Mucosa of descending colon (tissue), 3 donors: Measurements from ENCODE around the gene RAB27A. TPM values are rescaled to one million over a fixed set of nuclear protein-coding genes. Genes with fewer than 3 reads are reported as not detected.
A peak's percentile ranks its signal among the peaks of the same experiment; 100 is the strongest.

Experiments used
- ATAC-seq: fragments of 200-7000 bp; cut with Tn5 transposase; one replicate; pipeline ENCODE4 v1.9.1; 2020; ENCODE audit warnings: mild to moderate bottlenecking, moderate library complexity
- DNase-seq, 3 donors: peaks; one replicate each; pipeline ENCODE4 v3.0.0-alpha.2; 2020
- H3K36me3 ChIP-seq: fragments of 200-600 bp; one replicate; pipeline ENCODE4 v1.8.0; 2021; ENCODE audit warnings: low read depth, mild to moderate bottlenecking
- H3K4me1 ChIP-seq: fragments of 200-600 bp; one replicate; pipeline ENCODE4 v1.8.0; 2021; ENCODE audit warnings: low read depth, mild to moderate bottlenecking
- H3K4me3 ChIP-seq: fragments of 200-600 bp; one replicate; pipeline ENCODE4 v1.8.0; 2021; ENCODE audit warnings: mild to moderate bottlenecking
- H3K9me3 ChIP-seq: fragments of 200-600 bp; one replicate; pipeline ENCODE4 v1.8.0; 2021; ENCODE audit warnings: mild to moderate bottlenecking
- intact Hi-C, 2 donors: fragments of 100-400 bp; cut with DNase I in 1 of 2; cut with micrococcal nuclease in 1 of 2; formaldehyde crosslinking; loops; one replicate each; pipeline versions ENCODE4 v1.11.0 to v1.11.1; 2022; cut with DNase I, micrococcal nuclease
- total RNA-seq, 3 donors: library from RNA; stranded (reverse); fragmentation: NEBNext Ultra II Directional in 2 of 3; extraction: Animal tissue kit (Norgen Biotek cat#: 25700) in 2 of 3; gene quantifications; one replicate each; pipeline versions ENCODE4 v1.2.1 to v1.2.4, GENCODE V29; 2021 to 2023
- TF ChIP-seq, protein P1 (sequence below): fragments of 200-600 bp; IDR thresholded peaks from one replicate; pipeline ENCODE4 v1.8.0; 2022; ENCODE audit warnings: antibody characterized with exemption, mild to moderate bottlenecking
- donor health status: DM: no; HTN: no; CAD: no; lungs with moderate emphysema.
- donor health status: DM: no; HTN: no; CAD: no.
- donor health status: DM: no; HTN: yes; CAD: no.

The RAB27A gene
- total RNA-seq, 3 donors from 2014 or later = 39.0 to 59.8 (median 56.7) TPM

DNA sequence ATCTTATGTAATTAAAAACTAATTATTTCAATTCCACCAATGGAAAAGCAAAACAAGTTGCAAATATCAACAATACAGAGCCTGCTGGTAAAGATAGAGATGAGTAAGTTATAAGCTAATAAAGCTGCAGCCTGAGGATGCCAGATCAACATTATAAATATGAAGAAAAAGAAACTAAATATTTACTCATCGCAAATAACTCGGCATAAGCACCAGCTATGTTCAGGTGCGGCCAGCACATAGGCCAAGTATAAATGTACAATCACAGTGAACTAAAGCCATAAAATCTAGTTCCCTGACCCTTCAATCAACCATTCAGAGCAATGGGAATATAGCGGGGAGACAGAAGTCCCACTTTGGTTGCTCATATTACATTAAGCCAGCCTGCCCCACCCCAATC, 85.1 kb downstream of the RAB27A start:
- TF ChIP-seq, protein P1, sequence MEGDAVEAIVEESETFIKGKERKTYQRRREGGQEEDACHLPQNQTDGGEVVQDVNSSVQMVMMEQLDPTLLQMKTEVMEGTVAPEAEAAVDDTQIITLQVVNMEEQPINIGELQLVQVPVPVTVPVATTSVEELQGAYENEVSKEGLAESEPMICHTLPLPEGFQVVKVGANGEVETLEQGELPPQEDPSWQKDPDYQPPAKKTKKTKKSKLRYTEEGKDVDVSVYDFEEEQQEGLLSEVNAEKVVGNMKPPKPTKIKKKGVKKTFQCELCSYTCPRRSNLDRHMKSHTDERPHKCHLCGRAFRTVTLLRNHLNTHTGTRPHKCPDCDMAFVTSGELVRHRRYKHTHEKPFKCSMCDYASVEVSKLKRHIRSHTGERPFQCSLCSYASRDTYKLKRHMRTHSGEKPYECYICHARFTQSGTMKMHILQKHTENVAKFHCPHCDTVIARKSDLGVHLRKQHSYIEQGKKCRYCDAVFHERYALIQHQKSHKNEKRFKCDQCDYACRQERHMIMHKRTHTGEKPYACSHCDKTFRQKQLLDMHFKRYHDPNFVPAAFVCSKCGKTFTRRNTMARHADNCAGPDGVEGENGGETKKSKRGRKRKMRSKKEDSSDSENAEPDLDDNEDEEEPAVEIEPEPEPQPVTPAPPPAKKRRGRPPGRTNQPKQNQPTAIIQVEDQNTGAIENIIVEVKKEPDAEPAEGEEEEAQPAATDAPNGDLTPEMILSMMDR = no peak
- no peaks in the 10 kb centered on the region for H3K4me1 ChIP-seq
- intact Hi-C loops = no loop called here
- H3K9me3 ChIP-seq = no peaks in the 10 kb centered on the region
- DNase-seq (no peak), ATAC-seq (peak; percentile 18)
- no peak overlapping the region for H3K4me3 ChIP-seq
- no peaks in the 10 kb centered on the region for H3K36me3 ChIP-seq

DNA sequence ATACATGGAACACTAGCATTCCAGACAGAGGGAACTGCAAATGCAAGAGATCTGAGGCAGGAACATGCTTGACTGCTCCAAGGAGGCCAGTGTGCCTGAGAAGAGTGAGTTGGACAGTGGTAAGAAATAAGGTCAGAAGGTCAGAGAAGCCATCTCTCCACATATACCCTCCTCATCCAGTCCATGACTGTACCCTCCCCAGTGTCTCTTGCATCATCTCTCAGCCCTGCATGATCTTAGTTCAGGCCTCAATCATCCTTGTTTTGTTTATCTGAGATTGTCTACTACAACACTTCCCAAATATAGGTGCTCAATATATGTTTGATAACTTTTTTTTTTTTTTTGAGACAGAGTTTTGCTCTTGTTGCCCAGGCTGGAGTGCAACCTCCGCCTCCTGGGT, 87.4 kb downstream of the RAB27A start:
- Histone ChIP-seq H3K9me3 (no peaks in the 10 kb centered on the region), H3K4me3 (no peak overlapping the region), H3K4me1 (peaks cover 6% of the 10 kb centered on the region), H3K36me3 (no peaks in the 10 kb centered on the region)
- intact Hi-C loops = no loop called here
- DNase-seq (no peak), ATAC-seq (no peak)
- TF ChIP-seq, protein P1 = no peak

DNA sequence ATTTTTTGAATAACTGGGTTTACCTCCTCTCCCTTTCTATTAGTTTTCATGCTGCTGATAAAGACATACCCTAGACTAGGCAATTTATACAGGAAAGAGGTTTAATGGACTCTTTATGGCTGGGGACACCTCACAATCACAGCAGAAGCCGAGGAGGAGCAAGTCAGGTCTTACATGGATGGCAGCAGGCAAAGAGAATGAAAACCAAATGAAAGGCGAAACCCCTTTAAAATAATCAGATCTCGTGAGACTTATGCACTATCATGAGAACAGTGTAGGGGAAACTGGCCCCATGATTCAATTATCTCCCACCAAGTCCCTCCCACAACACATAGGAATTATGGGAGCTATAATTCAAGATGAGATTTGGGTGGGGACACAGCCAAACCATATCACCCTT, 90.9 kb downstream of the RAB27A start:
- peaks cover 4% of the 10 kb centered on the region for H3K36me3 ChIP-seq
- no peak overlapping the region for H3K4me3 ChIP-seq
- intact Hi-C loops = no loop called here
- TF ChIP-seq, protein P1 = no peak
- peaks cover 26% of the 10 kb centered on the region for H3K4me1 ChIP-seq
- no peak for ATAC-seq
- H3K9me3 ChIP-seq = no peaks in the 10 kb centered on the region
- DNase-seq = no peak

DNA sequence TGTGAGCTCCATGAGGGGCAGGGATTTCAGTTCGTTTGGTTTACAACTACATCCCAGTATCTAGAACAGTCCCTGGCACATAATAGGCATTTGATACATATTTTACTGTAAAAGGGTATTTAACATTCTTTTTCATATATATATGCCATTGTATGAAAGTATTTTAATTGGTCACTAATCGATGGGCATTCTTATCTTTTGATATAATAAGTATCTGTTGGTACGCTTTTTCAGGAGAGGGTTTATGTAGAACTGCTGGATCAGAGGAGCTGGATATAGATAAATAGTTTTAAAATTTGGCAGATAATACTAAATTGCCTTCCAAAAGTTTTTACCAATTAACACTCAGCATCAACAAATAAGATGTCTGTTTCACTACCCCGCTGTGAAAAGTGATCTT, 91.9 kb downstream of the RAB27A start:
- TF ChIP-seq, protein P1 = no peak
- peaks cover 29% of the 10 kb centered on the region for H3K4me1 ChIP-seq
- H3K36me3 ChIP-seq = peaks cover 4% of the 10 kb centered on the region
- H3K4me3 ChIP-seq = no peak overlapping the region
- no peaks in the 10 kb centered on the region for H3K9me3 ChIP-seq
- no peak for ATAC-seq
- no peak for DNase-seq
- intact Hi-C loops = no loop called here

DNA sequence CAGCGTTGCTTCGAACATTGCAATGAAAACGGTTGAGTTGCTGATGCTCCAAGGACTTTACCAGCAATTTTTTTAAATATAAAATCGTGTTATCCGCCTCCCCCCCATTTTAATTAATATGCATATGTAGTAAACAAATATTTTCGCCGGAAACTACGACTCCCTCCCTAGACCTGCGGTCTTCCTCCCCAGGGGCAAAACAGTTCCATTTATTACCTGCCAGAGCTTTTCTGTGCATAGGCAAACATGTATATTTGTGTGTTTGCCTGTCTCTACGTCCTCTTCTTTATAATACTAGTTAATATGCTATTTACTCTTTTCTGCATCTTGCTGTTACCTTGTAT, 92.3 kb downstream of the RAB27A start:
- Histone ChIP-seq H3K4me3 (peak overlapping the region; percentile 15), H3K9me3 (no peaks in the 10 kb centered on the region), H3K4me1 (peaks cover 29% of the 10 kb centered on the region), H3K36me3 (peaks cover 4% of the 10 kb centered on the region)
- intact Hi-C loops = no loop called here
- TF ChIP-seq, protein P1 = no peak
- peak; percentile 2 for ATAC-seq
- DNase-seq = no peak
